GM18517 (cell line): ENCODE results near the gene MAP2K3.
"Not testable (repeated sequence)": the region's sequence is repeated elsewhere in the genome, so short reads cannot be mapped to it uniquely, and the experiment has no call there.

Experiments
- ATAC-seq: cut with Tn5 transposase; IDR thresholded peaks from one replicate; pipeline ENCODE4 v1.9.1; 2021; ENCODE audit warnings: mild to moderate bottlenecking, moderate library complexity; ENCODE audit not compliant: unreplicated experiment

MAP2K3 gene

DNA sequence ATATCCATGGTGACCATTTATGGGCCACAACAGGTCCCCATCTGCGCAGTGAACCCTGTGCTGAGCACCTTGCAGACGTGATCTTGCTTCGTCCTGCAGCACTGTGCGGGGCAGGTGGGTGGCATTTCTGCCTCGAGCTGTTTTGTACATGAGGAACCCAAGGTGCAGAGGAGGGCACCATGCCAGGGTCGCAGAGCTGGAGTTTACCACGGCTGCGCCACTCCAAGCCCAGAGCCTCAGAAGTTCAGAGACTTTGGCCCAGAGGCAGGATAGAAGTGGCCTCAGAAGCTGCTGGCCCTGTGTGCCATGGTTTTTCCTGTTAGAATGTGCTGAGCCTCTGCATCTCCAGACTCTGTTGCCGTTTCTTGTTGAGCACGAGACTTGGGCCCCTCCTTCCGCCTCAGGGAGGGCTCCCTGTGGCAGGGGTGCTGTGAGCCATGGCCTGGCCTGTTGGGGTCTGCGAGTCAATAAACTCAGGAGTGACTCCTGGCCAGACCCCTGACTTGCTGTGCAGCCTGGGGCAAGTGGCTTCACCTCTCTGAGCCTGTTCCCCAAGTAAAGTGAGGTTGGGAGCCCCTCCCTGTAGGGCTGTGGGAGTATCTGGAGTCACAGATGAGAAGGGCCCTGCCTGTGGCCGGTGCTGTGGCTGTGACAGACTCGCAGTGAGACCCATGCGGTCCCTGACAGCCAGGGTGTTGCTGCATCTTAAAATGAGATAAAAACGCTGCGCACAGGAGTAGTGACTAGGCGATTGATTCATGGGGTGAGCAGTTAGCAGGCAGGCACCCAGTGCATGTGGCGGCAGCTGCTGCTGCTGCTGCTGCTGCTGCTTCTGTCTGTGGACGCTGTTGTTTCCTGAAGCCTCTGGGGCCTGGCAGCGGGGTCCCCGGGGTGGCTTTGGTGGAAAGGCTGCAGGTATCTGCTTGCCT lies 11.8 kb downstream of the MAP2K3 start:
- ATAC-seq, result no peak

DNA sequence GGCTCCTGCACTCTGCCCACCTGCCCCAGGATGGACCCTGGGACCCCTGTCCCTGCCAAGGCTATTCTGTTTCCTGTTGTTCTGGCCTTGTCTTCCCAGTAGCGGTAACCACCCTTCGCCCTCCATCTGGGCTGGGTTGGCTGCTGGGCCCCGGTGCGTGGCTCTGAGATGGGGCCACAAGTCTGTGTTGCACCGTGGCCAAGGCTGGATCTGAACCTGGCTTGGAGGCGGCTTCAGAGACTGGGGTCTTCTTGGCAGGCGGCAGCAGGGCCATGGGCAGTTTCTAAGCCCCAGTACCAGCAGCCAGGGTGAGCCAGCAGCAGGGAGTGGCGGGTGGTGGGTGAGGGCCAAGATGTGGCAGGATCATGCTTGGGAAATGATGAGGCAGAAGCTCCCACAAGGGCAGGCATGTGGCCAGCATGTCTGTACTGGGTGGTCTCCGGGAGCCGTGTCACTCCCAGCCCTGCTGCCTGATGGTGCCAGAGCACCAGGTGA lies 12.6 kb downstream of the MAP2K3 start:
- no peak for ATAC-seq

DNA sequence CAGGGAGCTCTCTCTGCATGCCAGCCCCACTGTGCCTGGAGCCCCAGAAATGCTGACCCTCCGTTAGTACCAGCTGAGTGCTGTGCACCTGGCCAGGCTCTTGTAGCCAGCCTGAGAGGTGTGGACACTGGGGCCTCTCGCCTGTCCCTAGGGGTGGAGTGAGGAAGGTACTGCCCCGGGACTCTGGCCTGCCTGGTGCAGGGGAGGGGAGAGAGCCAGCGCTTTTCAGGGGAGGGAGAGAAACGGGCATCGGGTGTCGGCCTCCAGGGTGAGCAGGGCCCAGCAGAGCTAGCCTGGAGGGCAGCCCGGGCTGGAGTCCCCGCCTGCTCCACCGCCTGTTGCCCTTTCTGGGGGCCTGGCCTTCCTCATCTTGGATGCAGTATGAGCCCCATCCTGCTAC lies 13.1 kb downstream of the MAP2K3 start:
- ATAC-seq, result no peak

- no peak for ATAC-seq
These were observed 13.8 kb downstream of the MAP2K3 start for GRCh38 chr17:21298056-21298982.

DNA sequence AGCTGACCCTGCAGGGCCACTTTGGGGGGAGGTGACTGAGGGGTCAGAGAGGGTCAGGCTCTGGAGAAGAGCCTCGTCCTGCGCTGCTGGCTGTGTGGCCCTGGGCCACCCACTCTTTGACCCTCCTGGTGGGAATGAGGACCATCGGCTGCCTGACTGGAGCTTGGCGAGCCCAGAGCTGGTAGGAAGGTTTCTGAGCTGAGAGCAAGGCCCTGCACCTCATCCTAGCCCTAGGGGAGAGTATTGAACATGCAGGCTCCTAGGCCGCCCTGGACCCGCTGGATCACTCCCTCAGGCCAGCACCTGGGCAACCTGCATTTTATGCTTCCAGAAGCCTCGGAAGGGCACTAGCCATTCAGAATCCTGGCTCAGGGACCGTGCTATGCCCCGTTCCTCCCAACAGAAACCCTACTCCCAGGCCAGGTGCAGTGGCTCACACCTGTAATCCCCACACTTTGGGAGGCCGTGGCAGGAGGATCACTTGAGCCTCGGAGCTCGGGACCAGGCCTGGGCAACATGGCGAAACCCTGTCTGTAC lies 14.5 kb downstream of the MAP2K3 start:
- no peak for ATAC-seq

- no peak for ATAC-seq
These were observed 15.6 kb downstream of the MAP2K3 start for GRCh38 chr17:21299981-21300600.

- ATAC-seq, result no peak
These were observed 16.4 kb downstream of the MAP2K3 start for GRCh38 chr17:21300601-21301571.

DNA sequence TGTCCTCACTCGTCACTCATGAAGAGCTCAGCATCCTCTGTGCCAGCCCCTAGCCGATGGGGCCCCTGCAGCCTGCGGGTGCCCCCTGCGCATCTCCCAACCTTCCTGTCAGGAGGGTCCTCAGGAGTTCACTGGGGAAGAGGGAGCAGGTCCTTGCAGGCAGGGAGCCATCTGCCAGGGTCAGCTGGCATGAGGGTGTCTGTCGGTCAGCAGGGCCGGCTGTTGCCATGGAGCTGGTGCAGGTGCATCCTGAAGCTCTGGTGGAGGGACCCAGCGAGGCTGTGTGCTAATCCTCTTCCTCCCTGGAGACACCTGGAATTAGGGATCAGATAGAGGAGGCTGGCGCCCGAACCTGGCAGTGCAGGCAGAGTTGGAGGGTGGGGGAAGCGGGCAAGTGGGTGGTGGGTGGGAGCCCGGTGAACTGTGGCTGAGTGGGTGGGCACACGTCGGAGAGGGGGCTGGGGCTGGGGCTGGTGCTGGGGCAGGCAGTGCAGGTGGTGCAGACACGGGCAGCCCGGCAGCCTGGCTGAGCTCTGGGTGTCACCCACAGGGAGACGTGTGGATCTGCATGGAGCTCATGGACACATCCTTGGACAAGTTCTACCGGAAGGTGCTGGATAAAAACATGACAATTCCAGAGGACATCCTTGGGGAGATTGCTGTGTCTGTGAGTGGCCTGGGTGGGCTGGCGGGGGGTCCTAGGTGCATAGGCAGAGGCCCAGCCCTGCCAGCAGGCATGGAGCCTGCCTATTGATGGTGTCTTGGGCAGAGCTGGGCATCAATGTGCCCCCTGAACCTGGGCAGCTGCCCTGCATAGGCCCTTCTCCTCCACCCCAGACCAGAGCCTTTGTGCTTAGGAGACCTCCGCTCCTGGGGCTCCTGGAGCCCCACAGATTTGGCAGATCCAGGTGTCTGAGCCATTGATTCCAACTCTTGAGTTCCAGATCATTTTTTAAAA lies 17.4 kb downstream of the MAP2K3 start:
- no peak for ATAC-seq

DNA sequence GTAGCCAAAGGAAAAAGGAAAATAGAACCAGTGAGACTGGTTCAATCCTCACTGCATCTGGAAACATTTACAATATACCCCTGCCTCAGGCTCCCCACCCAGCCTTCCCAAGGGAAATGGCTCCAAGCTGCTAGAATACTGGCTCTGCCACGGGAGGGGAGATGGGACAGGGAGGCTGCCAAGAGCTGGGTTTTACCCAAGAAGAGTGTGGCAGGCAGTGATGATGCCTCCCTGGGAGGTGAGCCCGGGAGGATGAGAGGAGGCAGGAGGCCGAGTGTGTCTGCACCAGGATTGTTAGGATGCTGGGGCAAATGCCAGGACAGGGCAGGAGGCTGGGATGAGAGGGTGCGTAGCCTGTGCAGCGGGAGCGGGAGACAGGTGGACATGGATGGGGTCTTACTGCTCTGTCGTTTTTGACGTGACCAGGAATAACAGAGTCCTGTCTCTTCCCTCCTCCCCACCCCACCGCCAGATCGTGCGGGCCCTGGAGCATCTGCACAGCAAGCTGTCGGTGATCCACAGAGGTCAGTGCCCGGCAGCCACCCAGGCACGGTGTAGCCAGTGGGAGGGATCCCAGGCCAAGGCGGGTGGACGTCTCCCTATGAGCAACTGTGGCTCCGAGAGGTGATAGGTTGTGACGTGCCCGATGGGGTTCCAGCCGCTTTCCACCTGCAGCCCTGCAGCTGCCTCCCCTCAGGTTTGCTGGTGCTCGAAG lies 18.4 kb downstream of the MAP2K3 start:
- no peak for ATAC-seq

DNA sequence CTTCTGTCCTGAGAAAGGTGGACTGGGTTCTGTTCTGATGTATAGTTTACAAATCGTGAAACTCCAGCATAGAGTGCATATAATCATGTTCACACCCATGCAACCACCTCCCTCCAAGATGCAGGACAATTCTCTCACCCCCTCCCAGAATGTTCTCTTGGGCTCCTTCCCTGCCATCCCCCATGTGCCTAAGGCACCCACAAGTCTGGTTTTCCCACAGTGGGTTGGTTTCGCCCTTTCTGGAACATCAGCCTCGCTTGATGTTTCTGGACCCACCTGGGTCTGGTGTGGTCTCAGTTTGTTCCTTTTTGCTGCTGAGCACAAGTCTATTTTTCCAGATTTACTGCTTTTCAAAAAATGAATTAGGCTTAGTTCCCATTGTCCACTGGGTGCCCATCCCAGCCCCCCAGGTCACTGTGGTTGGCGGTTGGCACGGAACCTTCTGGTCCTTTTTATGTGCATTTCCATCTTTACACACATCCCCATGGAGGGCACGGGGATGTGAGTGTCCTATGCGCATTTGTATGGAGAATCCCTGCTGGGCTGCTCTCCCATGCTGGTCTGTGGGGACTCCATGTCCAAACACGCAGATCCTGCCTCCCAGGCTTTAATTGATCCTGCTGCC lies 19.0 kb downstream of the MAP2K3 start:
- no peak for ATAC-seq

- ATAC-seq, result no peak
These were observed 19.6 kb downstream of the MAP2K3 start for GRCh38 chr17:21304091-21304490.

- ATAC-seq, result not testable (repeated sequence)
These were observed 20.1 kb downstream of the MAP2K3 start for GRCh38 chr17:21304551-21305151.

- ATAC-seq, result not testable (repeated sequence)
These were observed 21.1 kb downstream of the MAP2K3 start for GRCh38 chr17:21305431-21306180.

GRCh38 chr17:21306611-21307272 lies 22.2 kb downstream of the MAP2K3 start:
- ATAC-seq, result not testable (repeated sequence)

GRCh38 chr17:21307273-21307625 lies 22.7 kb downstream of the MAP2K3 start:
- not testable (repeated sequence) for ATAC-seq

- not testable (repeated sequence) for ATAC-seq
These were observed 24.4 kb downstream of the MAP2K3 start for GRCh38 chr17:21308931-21309381.
